Kidney epithelial cell (primary cell): Measurements from ENCODE around the gene PTPA. TPM values are rescaled to one million over a fixed set of nuclear protein-coding genes. Genes with fewer than 3 reads are reported as not detected.
"Not testable (repeated sequence)": the region's sequence is repeated elsewhere in the genome, so short reads cannot be mapped to it uniquely, and the experiment has no call there.

ENCODE experiments used
- DNase-seq: peaks from one replicate; pipeline ENCODE4 v3.0.0-alpha.2; 2010; ENCODE audit warnings: low read depth
- H3K27me3 ChIP-seq: 2 replicates; pipeline ENCODE4 v1.6.0; 2011; ENCODE audit warnings: low read length; ENCODE audit not compliant: control insufficient read depth, insufficient read depth
- H3K36me3 ChIP-seq: 2 replicates; pipeline ENCODE4 v1.5.1; 2011; ENCODE audit warnings: low read length; ENCODE audit not compliant: control insufficient read depth, insufficient read depth
- H3K4me3 ChIP-seq: 2 replicates; pipeline ENCODE4 v1.5.1; 2011; ENCODE audit warnings: low read depth, mild to moderate bottlenecking, control low read depth, low read length
- total RNA-seq: library from RNA; depleted of rRNA; stranded (reverse); fragments of >200 nt; gene quantifications from 2 replicates; pipeline ENCODE4 v1.2.3, GENCODE V29; 2015
- TF ChIP-seq, protein P1 (sequence below): IDR thresholded peaks from 2 replicates; pipeline ENCODE4 v1.5.1; 2011; ENCODE audit warnings: mild to moderate bottlenecking, moderate library complexity, low read length, control low read depth, inconsistent platforms; ENCODE audit not compliant: insufficient read depth, poor library complexity, severe bottlenecking

PTPA gene
- total RNA-seq, 1 donor from 2014 or later = 167 TPM

DNA sequence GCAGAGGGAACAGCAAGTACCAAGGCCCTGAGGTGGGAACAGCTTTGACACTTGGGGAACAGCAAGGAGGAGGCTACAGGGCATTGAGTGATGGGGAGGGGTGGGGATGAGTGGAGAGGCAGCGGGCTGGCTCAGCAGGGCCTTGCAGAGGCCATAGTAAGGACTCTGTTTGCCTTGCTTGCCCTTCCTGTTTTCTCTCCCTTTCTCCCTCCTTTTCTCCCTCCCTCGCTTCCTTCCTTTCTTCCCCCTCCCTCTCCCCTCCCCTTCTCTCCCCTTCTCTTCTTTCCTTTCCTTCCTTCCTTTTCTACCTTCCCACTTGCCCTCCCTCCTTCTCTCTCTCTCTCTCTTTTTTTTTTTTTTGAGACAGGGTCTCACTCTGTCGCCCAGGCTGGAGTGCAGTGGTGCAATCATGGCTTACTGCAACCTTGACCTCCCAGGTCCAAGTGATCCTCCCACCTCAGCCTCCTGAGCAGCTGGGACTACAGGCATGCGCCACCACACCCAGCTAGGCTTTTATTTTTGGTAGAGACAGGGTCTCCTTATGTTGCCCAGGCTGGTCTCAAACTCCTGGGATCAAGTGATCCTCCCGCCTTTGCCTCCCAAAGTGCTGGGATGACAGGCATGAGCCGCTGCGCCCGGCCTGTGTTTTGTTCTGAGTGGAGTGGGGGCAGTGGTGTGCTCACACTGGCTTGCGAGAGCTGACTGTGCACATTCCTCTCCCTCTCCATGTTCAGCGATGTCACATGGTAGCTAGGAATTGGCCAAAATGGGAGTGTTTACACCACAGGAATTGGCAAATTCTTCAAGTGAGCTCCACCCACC is 49.7 kb downstream of the PTPA start:
- no peak for DNase-seq
- H3K27me3 ChIP-seq = no peaks in the 10 kb centered on the region
- TF ChIP-seq, protein P1, sequence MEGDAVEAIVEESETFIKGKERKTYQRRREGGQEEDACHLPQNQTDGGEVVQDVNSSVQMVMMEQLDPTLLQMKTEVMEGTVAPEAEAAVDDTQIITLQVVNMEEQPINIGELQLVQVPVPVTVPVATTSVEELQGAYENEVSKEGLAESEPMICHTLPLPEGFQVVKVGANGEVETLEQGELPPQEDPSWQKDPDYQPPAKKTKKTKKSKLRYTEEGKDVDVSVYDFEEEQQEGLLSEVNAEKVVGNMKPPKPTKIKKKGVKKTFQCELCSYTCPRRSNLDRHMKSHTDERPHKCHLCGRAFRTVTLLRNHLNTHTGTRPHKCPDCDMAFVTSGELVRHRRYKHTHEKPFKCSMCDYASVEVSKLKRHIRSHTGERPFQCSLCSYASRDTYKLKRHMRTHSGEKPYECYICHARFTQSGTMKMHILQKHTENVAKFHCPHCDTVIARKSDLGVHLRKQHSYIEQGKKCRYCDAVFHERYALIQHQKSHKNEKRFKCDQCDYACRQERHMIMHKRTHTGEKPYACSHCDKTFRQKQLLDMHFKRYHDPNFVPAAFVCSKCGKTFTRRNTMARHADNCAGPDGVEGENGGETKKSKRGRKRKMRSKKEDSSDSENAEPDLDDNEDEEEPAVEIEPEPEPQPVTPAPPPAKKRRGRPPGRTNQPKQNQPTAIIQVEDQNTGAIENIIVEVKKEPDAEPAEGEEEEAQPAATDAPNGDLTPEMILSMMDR = no peak
- H3K36me3 ChIP-seq = no peaks in the 10 kb centered on the region
- H3K4me3 ChIP-seq = no peak overlapping the region

DNA sequence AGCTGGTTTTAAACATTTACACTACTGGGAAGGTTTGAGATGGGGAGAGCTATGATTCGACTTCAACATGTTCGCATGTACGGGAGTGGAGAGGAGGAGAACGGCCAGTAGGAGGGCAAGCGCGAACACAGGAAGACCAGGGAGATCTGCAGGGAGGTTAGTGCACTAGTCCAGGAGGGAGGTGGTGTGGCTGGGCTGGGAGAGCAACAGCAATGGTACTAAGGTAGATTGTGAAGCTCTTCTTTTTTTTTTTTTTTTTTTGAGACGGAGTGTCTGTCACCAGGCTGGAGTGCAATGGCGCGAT is 50.3 kb downstream of the PTPA start:
- no peak overlapping the region for H3K4me3 ChIP-seq
- H3K27me3 ChIP-seq = no peaks in the 10 kb centered on the region
- H3K36me3 ChIP-seq = no peaks in the 10 kb centered on the region
- TF ChIP-seq, protein P1 = no peak
- DNase-seq = no peak

- no peaks in the 10 kb centered on the region for H3K36me3 ChIP-seq
- no peak for DNase-seq
- TF ChIP-seq, protein P1 = no peak
- no peak overlapping the region for H3K4me3 ChIP-seq
- H3K27me3 ChIP-seq = no peaks in the 10 kb centered on the region
Observed at GRCh38 chr9:129162497-129163197, 51.4 kb downstream of the PTPA start.

GRCh38 chr9:129163198-129163670 is 52.0 kb downstream of the PTPA start:
- not testable (repeated sequence) for H3K27me3 ChIP-seq, DNase-seq, H3K4me3 ChIP-seq, H3K36me3 ChIP-seq

- Histone ChIP-seq H3K27me3 (no peaks in the 10 kb centered on the region), H3K4me3 (no peak overlapping the region), H3K36me3 (no peaks in the 10 kb centered on the region)
- TF ChIP-seq, protein P1 = no peak
- no peak for DNase-seq
Observed at GRCh38 chr9:129163753-129164152, 52.5 kb downstream of the PTPA start.

DNA sequence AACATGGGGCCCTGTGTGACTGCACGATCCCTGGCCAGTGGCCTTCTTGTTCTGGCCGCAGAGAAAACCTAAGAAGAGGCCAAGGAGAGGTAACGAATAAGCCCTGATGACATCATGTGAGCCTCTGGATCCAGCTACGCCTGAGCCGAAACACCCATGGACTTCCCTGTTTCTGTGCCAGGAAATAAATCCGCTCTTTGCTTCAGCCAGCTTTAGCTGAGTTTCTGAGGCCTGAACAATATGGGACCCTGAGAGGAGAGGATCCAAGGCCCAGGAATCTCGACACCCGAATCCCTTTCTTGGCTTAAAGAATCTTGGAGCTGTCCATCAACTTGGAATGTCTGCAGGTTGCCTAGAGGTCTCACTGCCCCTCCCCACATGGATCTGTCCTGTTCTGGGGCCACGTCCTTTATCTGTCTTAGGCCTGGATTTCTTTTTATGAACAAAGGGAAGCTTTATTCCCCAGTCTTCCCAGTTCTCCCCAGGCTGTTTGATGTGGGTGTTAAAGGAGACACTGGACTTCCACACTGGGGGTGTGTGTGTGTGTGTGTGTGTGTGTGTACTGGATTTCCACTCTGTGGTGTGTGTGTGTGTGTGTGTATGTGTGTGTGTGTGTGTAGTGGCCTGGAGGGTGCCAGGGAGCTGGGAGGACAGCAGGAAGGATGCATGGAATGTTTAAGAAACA is 53.2 kb downstream of the PTPA start:
- DNase-seq = no peak
- H3K36me3 ChIP-seq = no peaks in the 10 kb centered on the region
- no peaks in the 10 kb centered on the region for H3K27me3 ChIP-seq
- TF ChIP-seq, protein P1 = no peak
- H3K4me3 ChIP-seq = no peak overlapping the region
